ENCODE measurements around the gene CACNA1A.

Gene CACNA1A

GRCh38 chr19:13347367-13347766 lies 158.9 kb downstream of the CACNA1A start:
- H2BK120ac ChIP-seq (ENCODE audit: insufficient read depth, low read length, poor library complexity): no peak overlapping the region
- H3K79me2 ChIP-seq (ENCODE audit: control insufficient read depth, insufficient read depth, low read length, poor library complexity): no peaks in the 10 kb centered on the region
- H3K9me3 ChIP-seq (ENCODE audit: insufficient read depth, low read depth, low read length): peaks cover 5% of the 10 kb centered on the region
- H2AK5ac ChIP-seq (ENCODE audit: low read length): no peak overlapping the region
- no peak overlapping the region for H4K8ac ChIP-seq (ENCODE audit: low read depth, low read length)
- no peak overlapping the region for H3K4me3 ChIP-seq (ENCODE audit: low read depth, low read length)
- DNase-seq: no peak
- no peak overlapping the region for H2BK5ac ChIP-seq (ENCODE audit: low read depth, low read length, poor library complexity)
- H3K4ac ChIP-seq (ENCODE audit: low read depth, low read length): no peak overlapping the region
- no peak overlapping the region for H4K12ac ChIP-seq (ENCODE audit: low read depth, low read length)
- H2AFZ ChIP-seq (ENCODE audit: insufficient read depth, low read length, poor library complexity): no peak overlapping the region
- H3K79me1 ChIP-seq (ENCODE audit: low read length): no peaks in the 10 kb centered on the region
- no peaks in the 10 kb centered on the region for H3K4me1 ChIP-seq (ENCODE audit: control insufficient read depth in 1 of 2, insufficient read depth in 2 of 2, low read length in 2 of 2)
- no peaks in the 10 kb centered on the region for H3K27me3 ChIP-seq (ENCODE audit: insufficient read depth, low read length)
- H4K91ac ChIP-seq (ENCODE audit: low read depth, low read length): no peak overlapping the region
- H3K14ac ChIP-seq (ENCODE audit: low read length): no peak overlapping the region
- no peak overlapping the region for H3K23ac ChIP-seq (ENCODE audit: low read length)
- H3K36me3 ChIP-seq (ENCODE audit: control insufficient read depth in 1 of 2, insufficient read depth in 2 of 2, low read length in 2 of 2): no peaks in the 10 kb centered on the region
- no peak overlapping the region for H2BK12ac ChIP-seq (ENCODE audit: low read length)
- WGBS (ENCODE audit: extremely low coverage, insufficient coverage, insufficient read length): no CpG with 5 or more reads among the region's 12 CpGs
- no peak overlapping the region for H3K4me2 ChIP-seq (ENCODE audit: low read length)
- H3K27ac ChIP-seq (ENCODE audit: low read depth, low read length): no peak overlapping the region
- H3K9ac ChIP-seq (ENCODE audit: low read length): no peak overlapping the region
- H3K18ac ChIP-seq (ENCODE audit: low read length): no peak overlapping the region

- no peaks in the 10 kb centered on the region for H3K79me1 ChIP-seq (ENCODE audit: low read length)
- H4K91ac ChIP-seq (ENCODE audit: low read depth, low read length): no peak overlapping the region
- no peak for DNase-seq
- H3K18ac ChIP-seq (ENCODE audit: low read length): no peak overlapping the region
- H3K9ac ChIP-seq (ENCODE audit: low read length): no peak overlapping the region
- no CpG with 5 or more reads among the region's 2 CpGs for WGBS (ENCODE audit: extremely low coverage, insufficient coverage, insufficient read length)
- H3K23ac ChIP-seq (ENCODE audit: low read length): no peak overlapping the region
- no peaks in the 10 kb centered on the region for H3K27me3 ChIP-seq (ENCODE audit: insufficient read depth, low read length)
- no peak overlapping the region for H4K8ac ChIP-seq (ENCODE audit: low read depth, low read length)
- H3K4ac ChIP-seq (ENCODE audit: low read depth, low read length): no peak overlapping the region
- no peak overlapping the region for H2BK12ac ChIP-seq (ENCODE audit: low read length)
- no peaks in the 10 kb centered on the region for H3K4me1 ChIP-seq (ENCODE audit: control insufficient read depth in 1 of 2, insufficient read depth in 2 of 2, low read length in 2 of 2)
- H3K14ac ChIP-seq (ENCODE audit: low read length): no peak overlapping the region
- no peak overlapping the region for H4K12ac ChIP-seq (ENCODE audit: low read depth, low read length)
- no peak overlapping the region for H2BK5ac ChIP-seq (ENCODE audit: low read depth, low read length, poor library complexity)
- H3K27ac ChIP-seq (ENCODE audit: low read depth, low read length): no peak overlapping the region
- H3K36me3 ChIP-seq (ENCODE audit: control insufficient read depth in 1 of 2, insufficient read depth in 2 of 2, low read length in 2 of 2): no peaks in the 10 kb centered on the region
- H3K4me3 ChIP-seq (ENCODE audit: low read depth, low read length): no peak overlapping the region
- H3K79me2 ChIP-seq (ENCODE audit: control insufficient read depth, insufficient read depth, low read length, poor library complexity): no peaks in the 10 kb centered on the region
- no peak overlapping the region for H2AK5ac ChIP-seq (ENCODE audit: low read length)
- H3K4me2 ChIP-seq (ENCODE audit: low read length): no peak overlapping the region
- H2AFZ ChIP-seq (ENCODE audit: insufficient read depth, low read length, poor library complexity): no peak overlapping the region
- no peak overlapping the region for H2BK120ac ChIP-seq (ENCODE audit: insufficient read depth, low read length, poor library complexity)
- H3K9me3 ChIP-seq (ENCODE audit: insufficient read depth, low read depth, low read length): peaks cover 2% of the 10 kb centered on the region
These were observed 162.8 kb downstream of the CACNA1A start for GRCh38 chr19:13343514-13343913.

DNA sequence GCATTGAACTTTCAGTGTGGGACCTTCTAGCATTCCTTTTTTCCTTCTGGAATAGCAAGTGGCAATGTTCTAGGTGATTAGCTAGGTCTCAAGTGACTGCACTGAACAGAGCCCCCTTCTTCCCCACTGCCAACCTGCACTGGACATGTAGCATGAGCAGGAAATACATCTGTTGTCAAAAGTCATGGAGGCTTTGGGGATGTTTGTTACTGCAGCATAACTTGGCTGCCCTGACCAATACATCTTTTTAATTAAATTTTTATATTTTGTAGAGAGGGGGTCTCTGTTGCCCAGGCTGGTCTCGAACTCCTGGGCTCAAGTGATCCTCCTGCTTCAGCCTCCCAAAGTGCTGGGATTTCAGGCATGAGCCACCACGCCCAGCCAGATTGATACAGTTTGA lies 163.6 kb downstream of the CACNA1A start:
- no peak overlapping the region for H4K91ac ChIP-seq (ENCODE audit: low read depth, low read length)
- no peaks in the 10 kb centered on the region for H3K79me1 ChIP-seq (ENCODE audit: low read length)
- H2AFZ ChIP-seq (ENCODE audit: insufficient read depth, low read length, poor library complexity): no peak overlapping the region
- no peak for DNase-seq
- no peak overlapping the region for H2BK5ac ChIP-seq (ENCODE audit: low read depth, low read length, poor library complexity)
- H3K9ac ChIP-seq (ENCODE audit: low read length): no peak overlapping the region
- H3K4me1 ChIP-seq (ENCODE audit: control insufficient read depth in 1 of 2, insufficient read depth in 2 of 2, low read length in 2 of 2): no peaks in the 10 kb centered on the region
- no peak overlapping the region for H4K12ac ChIP-seq (ENCODE audit: low read depth, low read length)
- H2BK120ac ChIP-seq (ENCODE audit: insufficient read depth, low read length, poor library complexity): no peak overlapping the region
- no peak overlapping the region for H3K4me3 ChIP-seq (ENCODE audit: low read depth, low read length)
- H3K14ac ChIP-seq (ENCODE audit: low read length): no peak overlapping the region
- no peak overlapping the region for H3K27ac ChIP-seq (ENCODE audit: low read depth, low read length)
- no peak overlapping the region for H4K8ac ChIP-seq (ENCODE audit: low read depth, low read length)
- H3K18ac ChIP-seq (ENCODE audit: low read length): no peak overlapping the region
- no peak overlapping the region for H2AK5ac ChIP-seq (ENCODE audit: low read length)
- no peaks in the 10 kb centered on the region for H3K27me3 ChIP-seq (ENCODE audit: insufficient read depth, low read length)
- no peak overlapping the region for H3K23ac ChIP-seq (ENCODE audit: low read length)
- no CpG with 5 or more reads among the region's 2 CpGs for WGBS (ENCODE audit: extremely low coverage, insufficient coverage, insufficient read length)
- H2BK12ac ChIP-seq (ENCODE audit: low read length): no peak overlapping the region
- no peak overlapping the region for H3K4ac ChIP-seq (ENCODE audit: low read depth, low read length)
- no peaks in the 10 kb centered on the region for H3K79me2 ChIP-seq (ENCODE audit: control insufficient read depth, insufficient read depth, low read length, poor library complexity)
- H3K4me2 ChIP-seq (ENCODE audit: low read length): no peak overlapping the region
- peaks cover 2% of the 10 kb centered on the region for H3K9me3 ChIP-seq (ENCODE audit: insufficient read depth, low read depth, low read length)
- H3K36me3 ChIP-seq (ENCODE audit: control insufficient read depth in 1 of 2, insufficient read depth in 2 of 2, low read length in 2 of 2): no peaks in the 10 kb centered on the region

DNA sequence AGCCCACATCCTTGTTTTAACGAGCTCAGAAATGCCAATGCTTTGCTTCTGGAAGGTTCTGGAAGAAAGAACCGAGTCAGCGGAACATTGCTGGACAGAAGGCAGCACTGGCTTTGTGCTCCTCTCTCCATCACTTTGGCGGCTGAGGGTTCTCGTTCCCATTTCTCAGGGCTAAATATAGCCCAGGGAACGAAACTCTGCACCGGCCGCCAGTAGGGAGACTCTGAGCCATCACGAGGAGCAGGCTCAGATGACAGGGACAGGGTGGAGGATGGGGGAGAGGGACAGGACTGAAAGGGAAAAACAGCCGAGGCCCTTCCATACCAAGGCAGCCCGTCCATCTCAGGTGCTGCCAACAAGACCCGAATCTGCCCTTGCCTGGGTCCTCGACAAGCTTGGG lies 166.4 kb downstream of the CACNA1A start:
- Histone ChIP-seq H3K14ac (ENCODE audit: low read length) (no peak overlapping the region), H3K79me2 (ENCODE audit: control insufficient read depth, insufficient read depth, low read length, poor library complexity) (no peaks in the 10 kb centered on the region), H4K91ac (ENCODE audit: low read depth, low read length) (no peak overlapping the region), H3K23ac (ENCODE audit: low read length) (no peak overlapping the region), H2AK5ac (ENCODE audit: low read length) (no peak overlapping the region), H3K18ac (ENCODE audit: low read length) (no peak overlapping the region), H2BK12ac (ENCODE audit: low read length) (no peak overlapping the region), H3K4me1 (ENCODE audit: control insufficient read depth in 1 of 2, insufficient read depth in 2 of 2, low read length in 2 of 2) (no peaks in the 10 kb centered on the region), H3K79me1 (ENCODE audit: low read length) (no peaks in the 10 kb centered on the region), H3K27me3 (ENCODE audit: insufficient read depth, low read length) (no peaks in the 10 kb centered on the region), H3K27ac (ENCODE audit: low read depth, low read length) (no peak overlapping the region), H4K8ac (ENCODE audit: low read depth, low read length) (no peak overlapping the region), H2BK120ac (ENCODE audit: insufficient read depth, low read length, poor library complexity) (no peak overlapping the region), H2BK5ac (ENCODE audit: low read depth, low read length, poor library complexity) (no peak overlapping the region), H3K9me3 (ENCODE audit: insufficient read depth, low read depth, low read length) (peaks cover 11% of the 10 kb centered on the region), H2AFZ (ENCODE audit: insufficient read depth, low read length, poor library complexity) (no peak overlapping the region), H3K36me3 (ENCODE audit: control insufficient read depth in 1 of 2, insufficient read depth in 2 of 2, low read length in 2 of 2) (no peaks in the 10 kb centered on the region), H3K4me3 (ENCODE audit: low read depth, low read length) (no peak overlapping the region), H3K4me2 (ENCODE audit: low read length) (no peak overlapping the region), H3K9ac (ENCODE audit: low read length) (no peak overlapping the region), H4K12ac (ENCODE audit: low read depth, low read length) (no peak overlapping the region), H3K4ac (ENCODE audit: low read depth, low read length) (no peak overlapping the region)
- WGBS (ENCODE audit: extremely low coverage, insufficient coverage, insufficient read length): no CpG with 5 or more reads among the region's 13 CpGs
- DNase-seq: no peak

Measured in trophoblast cell (in vitro differentiated cells and primary cell).